Measurements from ENCODE around the gene BRME1.

The BRME1 gene

GRCh38 chr19:13914777-13915176 lies 8.9 kb upstream of the BRME1 start:
- no peak overlapping the region for H3K4me3 ChIP-seq (ENCODE audit: low read length)
- no peak for DNase-seq (ENCODE audit: low read depth)
- no peak for TF ChIP-seq CTCF (conservative IDR thresholded peaks at IDR 0.05; ENCODE audit: low read length)

GRCh38 chr19:13913352-13913751 lies 7.4 kb upstream of the BRME1 start:
- no peak overlapping the region for H3K4me3 ChIP-seq (ENCODE audit: low read length)
- DNase-seq (ENCODE audit: low read depth): no peak
- TF ChIP-seq CTCF (conservative IDR thresholded peaks at IDR 0.05; ENCODE audit: low read length): no peak

- TF ChIP-seq CTCF (conservative IDR thresholded peaks at IDR 0.05; ENCODE audit: low read length): no peak
- no peak for DNase-seq (ENCODE audit: low read depth)
- H3K4me3 ChIP-seq (ENCODE audit: low read length): no peak overlapping the region
These were observed 3.5 kb upstream of the BRME1 start for GRCh38 chr19:13909430-13909829.

GRCh38 chr19:13908674-13909073 lies 2.8 kb upstream of the BRME1 start:
- DNase-seq (ENCODE audit: low read depth): no peak
- no peak for TF ChIP-seq CTCF (conservative IDR thresholded peaks at IDR 0.05; ENCODE audit: low read length)
- H3K4me3 ChIP-seq (ENCODE audit: low read length): no peak overlapping the region

- H3K4me3 ChIP-seq (ENCODE audit: low read length): peak overlapping the region; percentile 78
- no peak for TF ChIP-seq CTCF (conservative IDR thresholded peaks at IDR 0.05; ENCODE audit: low read length)
- DNase-seq (ENCODE audit: low read depth): no peak
These were observed 993 bp upstream of the BRME1 start for GRCh38 chr19:13906910-13907309.

- no peak for TF ChIP-seq CTCF (conservative IDR thresholded peaks at IDR 0.05; ENCODE audit: low read length)
- peak; percentile 9 for DNase-seq (ENCODE audit: low read depth)
- peak overlapping the region; percentile 78 for H3K4me3 ChIP-seq (ENCODE audit: low read length)
These were observed 596 bp upstream of the BRME1 start for GRCh38 chr19:13906521-13906904.

GRCh38 chr19:13902993-13903555 lies 2.8 kb downstream of the BRME1 start:
- peak; percentile 28 for TF ChIP-seq CTCF (conservative IDR thresholded peaks at IDR 0.05; ENCODE audit: low read length)
- H3K4me3 ChIP-seq (ENCODE audit: low read length): no peak overlapping the region
- no peak for DNase-seq (ENCODE audit: low read depth)
